Immature natural killer cell (primary cell): ENCODE results near the gene SYNJ2. TPM values are rescaled to one million over a fixed set of nuclear protein-coding genes. Genes with fewer than 3 reads are reported as not detected.

Source experiments
- DNase-seq, 3 donors: peaks; one replicate each; pipeline ENCODE4 v3.0.0; 2022; ENCODE audit warnings: mixed read lengths in 1 of 3
- H3K27ac Mint-ChIP-seq, 6 donors: one replicate each; pipeline ENCODE4 v1.8.0; 2020; ENCODE audit warnings: mixed read lengths in 6 of 6, mild to moderate bottlenecking in 5 of 6, inconsistent platforms in 4 of 6, moderate library complexity in 3 of 6
- H3K27me3 Mint-ChIP-seq, 3 donors: one replicate each; pipeline ENCODE4 v1.8.0; 2020 to 2021; ENCODE audit warnings: low read depth in 3 of 3, mild to moderate bottlenecking in 3 of 3, mixed read lengths in 3 of 3, moderate library complexity in 3 of 3, inconsistent platforms in 1 of 3
- H3K36me3 Mint-ChIP-seq, 3 donors: one replicate each; pipeline ENCODE4 v1.8.0; 2020; ENCODE audit warnings: mixed read lengths in 3 of 3, inconsistent platforms in 2 of 3, mild to moderate bottlenecking in 2 of 3
- H3K4me1 Mint-ChIP-seq, 2 donors: one replicate each; pipeline ENCODE4 v1.8.0; 2020; ENCODE audit warnings: inconsistent platforms in 2 of 2, mild to moderate bottlenecking in 2 of 2, mixed read lengths in 2 of 2, moderate library complexity in 1 of 2
- H3K4me3 Mint-ChIP-seq, 5 donors: one replicate each; pipeline ENCODE4 v1.8.0; 2020; ENCODE audit warnings: mild to moderate bottlenecking in 5 of 5, mixed read lengths in 5 of 5, inconsistent platforms in 3 of 5, moderate library complexity in 3 of 5
- H3K9me3 Mint-ChIP-seq, 6 donors: one replicate each; pipeline ENCODE4 v1.8.0; 2020; ENCODE audit warnings: mild to moderate bottlenecking in 6 of 6, mixed read lengths in 6 of 6, inconsistent platforms in 4 of 6, moderate library complexity in 3 of 6
- polyA plus RNA-seq, 3 donors: library from polyadenylated mRNA; unstranded; fragments of 300-500 nt; fragmentation: Illumina TruSeq; gene quantifications; one replicate each; pipeline ENCODE4 v1.2.3, GENCODE V29; 2021

SYNJ2 gene
- polyA plus RNA-seq, 3 donors from 2014 or later: 8.7 to 22.0 (median 12.5) TPM

GRCh38 chr6:158021814-158022748, 40.4 kb downstream of the SYNJ2 start:
- Mint-ChIP-seq H3K9me3 (no peaks in the 10 kb centered on the region), H3K27me3 (peaks cover 2 to 9% (median 8%) of the 10 kb centered on the region in 3 donors), H3K27ac (no peak overlapping the region), H3K4me3 (no peak overlapping the region), H3K36me3 (peaks cover 8% of the 10 kb centered on the region in 3 donors), H3K4me1 (peaks cover 14 to 15% of the 10 kb centered on the region in 2 donors)
- DNase-seq: no peak

GRCh38 chr6:158022749-158023596, 41.3 kb downstream of the SYNJ2 start:
- Mint-ChIP-seq H3K4me1 (peaks cover 23 to 24% of the 10 kb centered on the region in 2 donors), H3K4me3 (no peak overlapping the region), H3K27ac (peak overlapping the region in 2 of 6 donors; percentile 16 to 49), H3K36me3 (peaks cover 8% of the 10 kb centered on the region in 3 donors), H3K9me3 (no peaks in the 10 kb centered on the region), H3K27me3 (peaks cover 4 to 9% (median 8%) of the 10 kb centered on the region in 3 donors)
- no peak for DNase-seq

- peaks cover 8% of the 10 kb centered on the region in 3 donors for H3K36me3 Mint-ChIP-seq
- no peak overlapping the region for H3K4me3 Mint-ChIP-seq
- peaks cover 4 to 9% (median 8%) of the 10 kb centered on the region in 3 donors for H3K27me3 Mint-ChIP-seq
- H3K4me1 Mint-ChIP-seq: peaks cover 25% of the 10 kb centered on the region in 2 donors
- H3K9me3 Mint-ChIP-seq: no peaks in the 10 kb centered on the region
- H3K27ac Mint-ChIP-seq: no peak overlapping the region
- DNase-seq: no peak
Observed at GRCh38 chr6:158023597-158023939, 41.9 kb downstream of the SYNJ2 start.

- DNase-seq: no peak
- H3K27me3 Mint-ChIP-seq: peaks cover 4 to 10% (median 8%) of the 10 kb centered on the region in 3 donors
- peak overlapping the region in 5 of 6 donors; percentile 6 to 95 (median 46) for H3K27ac Mint-ChIP-seq
- no peak overlapping the region for H3K4me3 Mint-ChIP-seq
- H3K36me3 Mint-ChIP-seq: peaks cover 8% of the 10 kb centered on the region in 3 donors
- peaks cover 27 to 28% of the 10 kb centered on the region in 2 donors for H3K4me1 Mint-ChIP-seq
- no peaks in the 10 kb centered on the region for H3K9me3 Mint-ChIP-seq
Observed at GRCh38 chr6:158024566-158025297, 43.1 kb downstream of the SYNJ2 start.

DNA sequence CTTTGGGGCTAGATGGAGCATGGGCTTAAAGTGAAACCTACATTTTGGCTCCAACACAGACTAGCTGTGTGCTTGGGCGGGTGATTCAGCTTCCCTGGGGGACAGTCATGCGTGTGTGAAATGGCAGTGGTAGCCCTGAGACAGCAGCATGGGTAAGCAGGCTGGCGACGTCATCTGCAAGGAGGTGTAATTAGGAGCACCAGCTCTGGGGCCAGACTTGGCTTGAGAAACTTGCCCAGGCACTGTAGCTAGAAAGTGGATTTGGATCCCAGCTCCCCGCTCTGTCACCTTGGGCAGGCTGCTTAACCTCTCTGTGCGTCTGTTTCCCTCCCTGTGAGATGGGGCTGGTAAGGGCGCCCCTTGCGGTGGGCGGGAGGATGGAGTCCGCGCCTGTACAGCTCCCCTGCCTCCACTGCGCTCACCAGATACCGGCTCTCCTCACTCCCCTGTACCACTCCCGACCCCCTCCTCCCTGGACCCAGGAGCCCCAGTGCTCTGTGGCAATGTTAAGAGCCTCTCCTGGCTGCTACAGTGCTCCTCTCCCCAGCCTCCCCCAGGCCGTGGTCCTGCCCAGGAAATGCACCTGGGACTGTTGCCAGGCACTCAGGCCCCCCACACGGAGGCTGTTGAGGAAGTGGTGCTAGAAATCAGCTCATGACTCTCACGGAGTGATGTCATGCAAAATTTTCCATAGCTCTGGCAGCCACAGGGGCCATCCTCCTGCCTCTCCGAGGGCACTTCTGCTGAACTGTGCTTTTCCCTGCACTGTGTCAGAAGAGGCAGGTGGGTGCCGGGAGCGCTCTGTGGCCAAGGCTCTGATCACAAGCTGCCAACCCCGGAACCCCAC, 44.6 kb downstream of the SYNJ2 start:
- peak; percentile 71 to 76 (median 73) for DNase-seq
- peak overlapping the region; percentile 68 to 96 (median 90) for H3K27ac Mint-ChIP-seq
- H3K27me3 Mint-ChIP-seq: peaks cover 4 to 8% (median 7%) of the 10 kb centered on the region in 3 donors
- H3K9me3 Mint-ChIP-seq: no peaks in the 10 kb centered on the region
- no peaks in the 10 kb centered on the region for H3K36me3 Mint-ChIP-seq
- peak overlapping the region; percentile 67 to 87 (median 81) for H3K4me3 Mint-ChIP-seq
- H3K4me1 Mint-ChIP-seq: peaks cover 40 to 42% of the 10 kb centered on the region in 2 donors

DNA sequence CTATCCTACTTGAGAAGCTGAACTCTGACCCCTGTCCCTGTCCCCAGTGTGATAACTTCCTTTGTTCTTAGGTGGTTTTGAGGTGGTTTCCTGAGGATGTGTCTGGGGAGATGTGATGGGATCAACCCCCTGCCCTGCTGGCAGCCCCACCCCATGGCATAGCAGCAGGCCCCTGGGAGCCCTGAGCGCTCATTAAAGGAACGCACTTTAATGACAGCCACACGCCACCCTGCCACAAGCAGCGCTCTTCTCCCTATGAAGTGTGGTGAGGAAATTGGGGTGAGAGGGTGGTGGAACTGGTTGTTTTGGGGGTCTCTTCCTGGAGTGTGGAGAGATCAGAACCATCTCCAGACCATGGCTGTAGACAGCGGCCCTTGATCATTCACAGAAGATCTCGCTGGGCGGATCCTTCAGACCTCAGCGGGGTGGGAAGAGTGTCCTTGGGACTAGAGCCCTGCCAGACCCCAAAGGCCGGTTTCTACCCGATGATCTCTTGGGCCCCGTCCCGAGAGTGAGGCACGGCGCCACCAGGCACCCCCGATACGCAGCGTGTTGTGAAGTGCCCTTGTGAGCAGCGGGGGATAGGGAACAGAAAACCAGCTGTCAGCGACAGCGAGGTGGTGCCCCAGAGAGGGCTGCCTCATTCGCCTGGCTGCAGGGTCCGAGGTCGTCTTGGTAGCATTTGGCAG, 45.4 kb downstream of the SYNJ2 start:
- DNase-seq: no peak
- no peaks in the 10 kb centered on the region for H3K9me3 Mint-ChIP-seq
- H3K27ac Mint-ChIP-seq: peak overlapping the region; percentile 68 to 96 (median 90)
- H3K4me1 Mint-ChIP-seq: peaks cover 48 to 50% of the 10 kb centered on the region in 2 donors
- H3K27me3 Mint-ChIP-seq: peaks cover 4 to 11% (median 7%) of the 10 kb centered on the region in 3 donors
- H3K36me3 Mint-ChIP-seq: no peaks in the 10 kb centered on the region
- H3K4me3 Mint-ChIP-seq: peak overlapping the region; percentile 67 to 87 (median 81)

GRCh38 chr6:158027590-158028285, 46.1 kb downstream of the SYNJ2 start:
- H3K27me3 Mint-ChIP-seq: peaks cover 4 to 11% (median 7%) of the 10 kb centered on the region in 3 donors
- H3K4me3 Mint-ChIP-seq: peak overlapping the region in 3 of 5 donors; percentile 21 to 87 (median 24)
- H3K27ac Mint-ChIP-seq: peak overlapping the region in 5 of 6 donors; percentile 88 to 96 (median 93)
- H3K4me1 Mint-ChIP-seq: peaks cover 53 to 56% of the 10 kb centered on the region in 2 donors
- DNase-seq: no peak
- H3K9me3 Mint-ChIP-seq: no peaks in the 10 kb centered on the region
- no peaks in the 10 kb centered on the region for H3K36me3 Mint-ChIP-seq

GRCh38 chr6:158028421-158028820, 46.8 kb downstream of the SYNJ2 start:
- H3K4me3 Mint-ChIP-seq: no peak overlapping the region

GRCh38 chr6:158028876-158029275, 47.2 kb downstream of the SYNJ2 start:
- DNase-seq: no peak
- peaks cover 62 to 68% of the 10 kb centered on the region in 2 donors for H3K4me1 Mint-ChIP-seq
- H3K9me3 Mint-ChIP-seq: no peaks in the 10 kb centered on the region
- H3K36me3 Mint-ChIP-seq: peaks cover 0 to 3% (median 0%) of the 10 kb centered on the region in 3 donors
- peak overlapping the region in 1 of 6 donors; percentile 39 for H3K27ac Mint-ChIP-seq
- no peak overlapping the region for H3K4me3 Mint-ChIP-seq
- H3K27me3 Mint-ChIP-seq: peaks cover 4 to 11% (median 7%) of the 10 kb centered on the region in 3 donors

More at GRCh38 chr6:158028421-158028820, 46.8 kb downstream of the SYNJ2 start:
- no peaks in the 10 kb centered on the region for H3K36me3 Mint-ChIP-seq
- no peaks in the 10 kb centered on the region for H3K9me3 Mint-ChIP-seq
- H3K27ac Mint-ChIP-seq: peak overlapping the region in 2 of 6 donors; percentile 39 to 95
- H3K4me1 Mint-ChIP-seq: peaks cover 58 to 63% of the 10 kb centered on the region in 2 donors
- no peak for DNase-seq
- H3K27me3 Mint-ChIP-seq: peaks cover 4 to 11% (median 7%) of the 10 kb centered on the region in 3 donors

DNA sequence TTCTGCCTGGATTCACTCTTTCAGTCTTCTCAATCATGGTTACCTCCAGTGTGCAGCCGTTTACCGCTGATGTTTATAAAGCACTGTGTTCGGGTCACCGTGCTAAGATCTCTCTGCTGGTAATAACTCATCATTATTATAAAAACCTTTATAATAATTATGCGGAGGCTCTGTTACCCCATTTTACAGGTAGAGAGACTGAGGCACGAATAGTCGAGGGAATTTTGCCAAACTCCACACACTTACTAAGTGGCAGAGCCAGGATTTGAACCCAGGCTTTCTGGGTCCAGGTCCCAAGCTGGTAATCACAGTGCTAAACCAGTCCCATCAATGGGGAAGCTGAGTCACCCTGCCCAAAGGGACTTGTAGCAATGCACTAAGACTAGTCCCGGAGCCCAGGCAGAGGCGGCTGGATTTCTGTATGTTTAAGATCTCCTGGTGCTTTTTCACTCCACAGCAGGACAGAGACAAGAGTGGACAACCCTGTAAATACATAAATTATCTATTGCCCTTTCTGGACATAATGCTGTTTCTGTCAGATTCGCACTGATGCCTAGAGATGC, 48.1 kb downstream of the SYNJ2 start:
- Mint-ChIP-seq H3K27ac (peak overlapping the region; percentile 7 to 89 (median 70)), H3K36me3 (peaks cover 0 to 11% (median 5%) of the 10 kb centered on the region in 3 donors), H3K27me3 (peaks cover 4 to 11% (median 7%) of the 10 kb centered on the region in 3 donors), H3K4me3 (peak overlapping the region in 1 of 5 donors; percentile 10), H3K4me1 (peaks cover 62 to 77% of the 10 kb centered on the region in 2 donors), H3K9me3 (no peaks in the 10 kb centered on the region)
- no peak for DNase-seq
